GM13977 (cell line): ENCODE results near the gene MYO1F.

Source experiments
- DNase-seq: peaks from one replicate; pipeline ENCODE4 v3.0.0; 2012; ENCODE audit warnings: low spot score
- in situ Hi-C: fragments of 300-500 bp; cut with MboI; formaldehyde crosslinking; loops from one replicate; pipeline ENCODE4 v1.12.0; 2022; ENCODE audit warnings: low sequenced_read_pairs, low pct_unique_long_range_greater_than_20kb, mixed read lengths, inconsistent platforms; ENCODE audit not compliant: unreplicated experiment
- TF ChIP-seq, protein P1 (sequence below): IDR thresholded peaks from 2 replicates; pipeline ENCODE4 v1.5.1; 2012; ENCODE audit warnings: mild to moderate bottlenecking, control low read depth; ENCODE audit not compliant: insufficient read depth; ENCODE audit errors: extremely low read depth, missing control alignments

The MYO1F gene

DNA sequence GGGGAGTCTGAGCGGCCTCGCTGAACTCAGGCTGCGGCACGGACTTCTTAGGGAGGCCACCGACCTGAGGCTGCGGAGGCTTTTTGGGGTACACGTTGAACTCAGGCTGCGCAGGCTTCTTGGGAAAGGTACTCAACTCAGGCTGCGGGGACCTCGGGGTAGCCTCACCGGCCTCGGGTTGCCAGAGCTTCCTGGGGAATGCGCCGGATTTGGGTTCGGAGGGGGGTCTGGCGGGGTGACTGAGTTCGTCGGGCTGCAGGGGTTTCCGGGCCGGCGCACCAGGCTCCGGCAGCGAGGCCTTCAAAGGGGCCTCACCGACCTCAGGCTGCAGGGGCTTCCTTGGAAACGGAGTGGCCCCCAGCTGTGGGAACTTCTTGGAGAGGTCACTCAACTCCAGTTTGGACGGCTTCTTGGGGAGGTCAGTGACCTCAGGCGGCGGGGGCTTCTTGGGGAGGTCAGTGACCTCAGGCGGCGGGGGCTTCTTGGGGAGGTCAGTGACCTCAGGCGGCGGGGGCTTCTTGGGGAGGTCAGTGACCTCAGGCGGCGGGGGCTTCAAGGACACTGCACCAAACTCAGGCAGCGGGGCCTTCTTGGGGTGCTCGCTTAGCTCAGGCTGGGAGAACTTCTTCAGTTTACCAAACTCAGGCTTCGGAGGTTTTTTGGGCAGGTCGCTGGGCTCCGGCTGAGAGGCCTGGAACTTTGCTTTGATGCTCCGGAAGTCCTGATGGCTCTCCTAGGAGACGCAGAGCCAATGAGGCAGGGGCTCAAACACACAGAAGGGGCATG is 78.0 kb downstream of the MYO1F start:
- in situ Hi-C loops: no loop called here
- TF ChIP-seq, protein P1, sequence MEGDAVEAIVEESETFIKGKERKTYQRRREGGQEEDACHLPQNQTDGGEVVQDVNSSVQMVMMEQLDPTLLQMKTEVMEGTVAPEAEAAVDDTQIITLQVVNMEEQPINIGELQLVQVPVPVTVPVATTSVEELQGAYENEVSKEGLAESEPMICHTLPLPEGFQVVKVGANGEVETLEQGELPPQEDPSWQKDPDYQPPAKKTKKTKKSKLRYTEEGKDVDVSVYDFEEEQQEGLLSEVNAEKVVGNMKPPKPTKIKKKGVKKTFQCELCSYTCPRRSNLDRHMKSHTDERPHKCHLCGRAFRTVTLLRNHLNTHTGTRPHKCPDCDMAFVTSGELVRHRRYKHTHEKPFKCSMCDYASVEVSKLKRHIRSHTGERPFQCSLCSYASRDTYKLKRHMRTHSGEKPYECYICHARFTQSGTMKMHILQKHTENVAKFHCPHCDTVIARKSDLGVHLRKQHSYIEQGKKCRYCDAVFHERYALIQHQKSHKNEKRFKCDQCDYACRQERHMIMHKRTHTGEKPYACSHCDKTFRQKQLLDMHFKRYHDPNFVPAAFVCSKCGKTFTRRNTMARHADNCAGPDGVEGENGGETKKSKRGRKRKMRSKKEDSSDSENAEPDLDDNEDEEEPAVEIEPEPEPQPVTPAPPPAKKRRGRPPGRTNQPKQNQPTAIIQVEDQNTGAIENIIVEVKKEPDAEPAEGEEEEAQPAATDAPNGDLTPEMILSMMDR: no peak

DNA sequence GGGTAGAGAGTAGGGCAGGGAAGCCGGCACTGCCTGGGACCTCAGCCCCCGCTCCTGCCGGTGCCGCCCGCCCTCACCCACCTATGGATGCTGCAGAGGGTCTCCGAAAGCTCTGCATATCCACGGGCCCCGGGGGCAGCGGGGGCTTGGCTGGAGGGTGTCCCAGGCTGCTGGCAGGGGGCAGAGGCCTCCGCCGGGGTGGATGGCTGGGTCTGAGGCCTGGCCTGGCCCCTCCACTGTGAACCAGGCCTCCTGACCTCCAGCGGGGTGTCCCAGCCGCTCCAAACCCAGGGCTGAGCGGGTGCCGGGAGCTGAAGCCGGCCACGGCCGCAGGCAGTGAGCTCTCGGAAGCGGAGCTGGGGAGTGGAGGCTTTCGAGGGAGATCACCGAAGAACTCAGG is 78.9 kb downstream of the MYO1F start:
- in situ Hi-C loops: no loop called here
- DNase-seq: no peak
- TF ChIP-seq, protein P1: no peak

More for the DNA sequence above, 78.0 kb downstream of the MYO1F start:
- no peak for DNase-seq

DNA sequence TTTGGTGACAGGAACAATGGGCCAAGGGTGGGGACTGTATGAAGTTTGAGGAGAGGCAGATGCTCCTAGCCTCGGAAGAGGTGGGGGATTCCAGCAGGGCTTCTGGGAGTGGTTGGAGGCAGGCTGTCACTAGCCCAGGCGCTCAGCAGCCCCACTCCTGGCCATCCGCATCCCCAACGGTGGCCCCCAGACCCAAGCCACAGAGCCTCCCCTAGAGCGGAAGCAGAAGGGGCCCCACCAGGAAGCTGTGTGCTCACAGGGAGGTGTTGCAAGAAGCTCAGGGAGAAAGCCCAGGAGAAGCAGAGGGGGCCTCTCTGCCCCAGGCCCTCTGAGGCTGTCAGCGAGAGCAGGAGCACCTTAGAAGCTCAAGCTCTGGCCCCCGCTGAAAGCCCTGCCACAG is 83.1 kb downstream of the MYO1F start:
- in situ Hi-C loops: no loop called here
- DNase-seq: no peak

DNA sequence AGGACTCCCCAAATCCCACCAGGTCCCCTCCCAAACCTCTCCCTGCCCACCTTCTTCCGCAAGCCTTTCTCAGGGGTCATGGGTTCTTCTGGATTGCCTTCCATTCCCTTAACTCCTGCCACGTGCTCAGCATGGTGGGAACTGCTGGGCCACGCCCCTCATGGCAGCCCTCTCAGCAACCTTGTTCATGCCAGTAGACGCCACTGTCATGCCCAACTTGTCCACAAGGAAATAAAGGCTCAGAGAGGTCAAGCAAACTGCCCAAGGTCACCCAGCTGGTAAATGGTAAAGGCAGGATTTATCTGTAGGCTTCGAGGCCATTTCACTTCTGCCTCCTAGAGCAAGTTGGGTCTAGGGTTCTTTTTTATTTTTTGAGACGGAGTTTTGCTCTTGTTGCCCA is 85.7 kb downstream of the MYO1F start:
- in situ Hi-C loops: no loop called here
- TF ChIP-seq, protein P1: no peak
- DNase-seq: no peak

More for the DNA sequence above, 83.1 kb downstream of the MYO1F start:
- TF ChIP-seq, protein P1: no peak

DNA sequence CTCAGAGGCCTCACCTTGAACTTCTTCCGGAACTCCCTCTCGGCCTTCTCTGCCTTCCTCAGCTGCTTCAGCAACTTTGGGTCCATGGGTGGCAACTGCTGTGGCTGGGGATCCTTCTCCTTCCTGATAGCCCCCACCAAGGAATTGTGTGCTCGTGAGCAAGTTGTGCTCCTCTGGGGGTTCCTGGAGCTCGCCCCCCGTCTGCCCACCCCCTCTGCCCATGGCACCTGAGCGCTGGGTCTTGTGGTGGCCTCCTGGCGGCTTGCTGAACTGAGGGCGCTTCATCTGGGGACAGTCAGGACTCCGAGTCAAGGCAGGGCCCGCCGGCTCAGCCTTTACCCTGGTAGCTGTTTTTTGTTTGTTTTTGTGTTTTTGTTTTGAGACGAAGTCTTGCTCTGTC is 86.4 kb downstream of the MYO1F start:
- in situ Hi-C loops: no loop called here
- TF ChIP-seq, protein P1: no peak
- no peak for DNase-seq

DNA sequence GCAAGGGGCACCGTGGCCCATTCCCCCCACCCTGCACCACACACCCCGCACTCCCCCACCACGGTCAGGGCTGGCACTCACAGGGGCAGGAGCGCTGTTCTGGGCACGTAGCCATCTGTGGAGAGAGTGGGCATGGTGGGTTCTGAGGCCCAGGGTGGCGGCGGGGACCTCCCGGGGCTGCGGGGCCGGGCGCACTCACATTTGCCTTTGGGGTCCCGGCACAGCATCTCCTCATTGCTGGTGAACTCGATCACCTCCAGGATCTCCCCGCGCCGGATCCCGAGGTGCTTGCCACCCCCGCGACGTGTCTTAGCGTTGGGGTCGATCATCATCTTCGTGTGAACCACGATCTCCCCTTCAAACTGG is 86.9 kb downstream of the MYO1F start:
- TF ChIP-seq, protein P1: no peak

More for the DNA sequence above, 86.9 kb downstream of the MYO1F start:
- in situ Hi-C loops: no loop called here
- DNase-seq: no peak
